HG02623 (cell line): ENCODE data around the gene CASP5.
"Not testable (repeated sequence)": the region's sequence is repeated elsewhere in the genome, so short reads cannot be mapped to it uniquely, and the experiment has no call there.

Source experiments
- ATAC-seq: cut with Tn5 transposase; IDR thresholded peaks from one replicate; pipeline ENCODE4 v1.9.1; 2021; ENCODE audit warnings: moderate library complexity; ENCODE audit not compliant: unreplicated experiment

The CASP5 gene

GRCh38 chr11:105034388-105034787 lies 11.4 kb upstream of the CASP5 start:
- not testable (repeated sequence) for ATAC-seq

DNA sequence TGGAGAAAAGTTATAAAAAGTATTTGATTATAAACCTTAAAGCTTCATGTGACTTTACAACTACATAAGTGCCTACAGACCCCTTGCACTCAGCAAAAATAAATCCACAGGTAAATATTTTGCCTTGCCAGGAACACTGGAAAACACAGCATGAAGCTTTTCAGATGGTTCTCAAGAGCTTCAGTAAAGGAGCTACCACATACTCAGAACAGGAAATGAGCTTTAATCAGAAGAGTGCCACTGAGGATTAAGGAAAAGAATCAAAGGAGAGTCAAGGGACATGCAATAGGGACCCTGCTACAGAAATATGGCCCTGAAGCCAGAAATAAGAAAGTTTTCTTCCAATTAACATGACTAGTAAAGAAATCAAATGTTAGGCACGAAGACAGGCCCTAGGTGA lies 10.8 kb upstream of the CASP5 start:
- ATAC-seq, result no peak

DNA sequence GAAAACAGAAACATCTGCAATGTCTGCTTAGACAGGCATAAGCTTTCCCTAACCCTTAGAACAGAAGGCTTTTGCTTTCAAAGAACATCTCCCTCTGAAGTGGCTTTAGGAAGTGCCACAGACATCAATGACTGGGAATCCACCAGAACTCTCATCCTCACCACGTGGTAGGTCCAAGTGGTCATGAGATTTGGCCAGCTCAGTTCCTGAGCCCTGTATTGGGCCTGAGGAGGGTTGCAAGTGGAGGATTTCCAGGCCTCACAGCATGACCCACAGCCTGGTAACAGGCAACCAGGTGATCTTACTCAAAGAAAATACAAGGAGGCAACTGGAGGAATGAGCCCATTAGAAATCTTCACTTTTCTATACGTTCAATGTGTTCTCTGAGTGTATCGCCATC lies 10.4 kb upstream of the CASP5 start:
- no peak for ATAC-seq

DNA sequence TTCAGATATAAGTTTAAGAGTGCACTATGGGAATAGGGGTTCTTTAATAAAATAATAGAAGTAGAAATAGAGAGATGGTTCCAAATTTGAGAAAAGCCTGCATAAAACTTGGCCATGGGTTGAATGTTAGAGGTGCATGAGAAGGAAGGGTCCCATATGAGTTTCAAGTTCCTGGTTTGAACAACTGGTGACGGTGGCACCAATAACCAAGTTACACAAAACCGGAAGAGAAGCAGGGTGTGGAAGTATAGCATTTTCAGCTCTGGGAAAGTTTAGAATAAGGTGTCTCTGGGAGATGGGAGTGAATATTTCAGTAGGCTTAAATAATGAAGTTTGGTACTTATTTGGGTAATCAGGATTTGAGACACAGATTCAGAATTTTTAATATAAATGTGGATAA lies 9.5 kb upstream of the CASP5 start:
- no peak for ATAC-seq

DNA sequence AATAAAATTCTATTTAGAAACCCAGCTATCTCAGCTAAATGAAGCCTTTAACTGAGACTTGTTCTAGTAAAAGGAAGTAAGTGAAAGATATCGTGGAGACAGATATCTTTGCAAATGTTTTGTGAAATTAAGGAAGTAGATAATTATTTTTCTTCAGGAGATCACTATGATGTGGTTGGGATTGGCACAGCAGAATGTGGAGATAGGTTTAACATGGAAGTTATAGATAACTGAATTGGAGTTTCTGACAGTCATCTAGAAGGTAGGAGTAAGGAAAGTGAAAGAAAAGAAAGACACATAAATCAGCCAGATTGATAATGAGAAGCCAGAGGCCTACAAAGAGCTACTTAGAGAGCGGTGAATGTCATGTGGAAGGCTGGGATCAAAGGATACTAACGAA lies 4.7 kb upstream of the CASP5 start:
- ATAC-seq, result no peak

GRCh38 chr11:105024394-105024793 lies 1.4 kb upstream of the CASP5 start:
- ATAC-seq, result no peak

DNA sequence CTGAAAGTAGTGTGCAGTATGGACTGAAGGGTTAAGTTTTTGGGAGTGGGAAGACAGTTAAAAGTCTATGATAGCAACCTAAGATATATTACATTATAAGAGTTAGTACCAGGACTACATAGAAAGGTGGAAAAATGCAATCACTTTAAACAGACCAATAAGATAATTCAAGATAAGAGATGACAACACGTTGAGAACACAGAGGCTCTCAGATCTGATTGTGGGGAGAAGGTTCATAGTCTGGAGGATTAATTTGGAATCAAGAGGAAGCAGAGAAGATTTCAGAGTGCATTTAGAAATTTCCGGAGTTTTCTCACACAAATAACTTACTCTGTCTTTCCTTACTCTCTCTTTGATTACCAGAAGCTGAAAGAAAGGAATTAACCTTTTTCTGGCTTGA lies 441 bp downstream of the CASP5 start:
- no peak for ATAC-seq

DNA sequence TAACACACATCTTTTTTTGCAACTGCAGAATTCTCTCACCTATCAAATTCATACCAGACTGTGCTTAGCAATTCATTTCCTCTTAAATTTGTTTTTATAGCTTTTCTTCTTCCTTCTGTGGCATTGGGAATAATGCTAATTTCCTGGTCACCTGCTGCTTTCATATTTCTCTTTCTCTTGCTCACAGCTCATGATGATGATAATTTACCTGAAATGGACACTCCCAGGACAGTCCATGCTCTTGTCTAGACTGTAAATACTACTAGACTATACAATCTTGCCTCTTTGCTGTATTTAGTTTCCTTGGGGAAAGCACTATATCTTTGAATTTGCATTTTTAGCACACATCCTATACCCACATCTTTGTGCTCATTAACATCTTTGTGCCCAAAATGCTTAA lies 15.5 kb downstream of the CASP5 start:
- no peak for ATAC-seq

DNA sequence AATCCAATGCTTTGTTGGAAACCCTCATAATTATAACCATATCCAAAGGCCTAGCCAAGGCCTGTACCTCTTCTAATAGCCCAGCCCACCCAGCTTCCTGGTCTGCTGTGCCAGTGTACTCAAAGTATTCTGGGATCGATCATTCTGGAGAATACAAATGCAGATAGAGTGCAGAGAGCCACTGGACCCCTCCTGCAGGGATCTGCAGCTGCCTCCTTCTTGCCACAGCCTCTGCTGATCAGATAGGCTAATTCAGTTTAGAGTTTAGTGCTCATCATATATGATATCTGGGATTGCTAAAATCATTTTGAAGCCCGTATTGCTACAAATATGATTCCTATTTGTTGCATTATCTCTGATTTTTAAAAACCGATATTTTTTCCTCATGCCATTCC lies 17.5 kb downstream of the CASP5 start:
- no peak for ATAC-seq

- ATAC-seq, result no peak
These were observed 18.9 kb downstream of the CASP5 start for GRCh38 chr11:105004021-105004420.

- ATAC-seq, result no peak
These were observed 19.8 kb downstream of the CASP5 start for GRCh38 chr11:105003151-105003550.

- peak; percentile 86 for ATAC-seq
These were observed 22.2 kb downstream of the CASP5 start for GRCh38 chr11:105000797-105001196.

GRCh38 chr11:105000167-105000566 lies 22.8 kb downstream of the CASP5 start:
- no peak for ATAC-seq

DNA sequence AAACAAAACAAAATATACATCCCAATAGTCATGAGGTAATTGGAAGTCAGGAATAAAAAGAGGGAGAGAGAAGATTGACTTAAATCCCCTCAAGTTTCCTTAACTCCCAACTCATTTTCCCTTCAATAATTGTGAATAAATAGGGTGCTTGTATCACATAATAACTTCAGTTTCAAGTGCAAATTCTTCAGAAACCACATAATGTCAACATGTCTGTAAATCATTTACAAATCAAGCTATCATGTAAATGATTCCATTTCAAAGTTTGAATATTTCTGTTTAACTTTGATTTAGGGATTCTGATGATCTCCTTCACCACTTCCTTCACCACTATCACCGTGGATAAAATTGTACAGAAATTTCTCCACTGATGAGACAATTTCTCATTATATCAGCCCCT lies 23.2 kb downstream of the CASP5 start:
- no peak for ATAC-seq

GRCh38 chr11:104997288-104997687 lies 25.7 kb downstream of the CASP5 start:
- no peak for ATAC-seq

GRCh38 chr11:104995001-104995408 lies 28.0 kb downstream of the CASP5 start:
- no peak for ATAC-seq

- no peak for ATAC-seq
These were observed 30.2 kb downstream of the CASP5 start for GRCh38 chr11:104992781-104993180.

DNA sequence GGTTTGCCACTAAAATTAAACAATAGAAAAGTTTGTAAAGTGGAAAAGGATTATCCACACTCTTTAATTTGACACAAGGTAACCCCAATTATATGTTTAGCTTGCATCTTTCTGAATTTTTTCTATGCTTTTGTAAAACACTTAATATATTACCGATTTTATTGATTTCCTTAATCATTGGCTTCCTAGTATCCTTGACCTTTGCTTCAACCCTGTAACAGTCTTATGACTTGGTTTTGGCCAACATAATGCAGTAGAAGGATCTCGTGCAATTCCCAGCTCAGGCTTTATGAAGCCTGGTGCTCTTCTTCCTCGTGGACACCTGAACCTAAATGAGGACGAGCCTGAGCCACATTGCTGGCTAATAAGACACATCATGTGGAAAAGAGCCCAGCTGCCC lies 31.0 kb downstream of the CASP5 start:
- ATAC-seq, result no peak

GRCh38 chr11:104984808-104985207 lies 38.2 kb downstream of the CASP5 start:
- ATAC-seq, result no peak

DNA sequence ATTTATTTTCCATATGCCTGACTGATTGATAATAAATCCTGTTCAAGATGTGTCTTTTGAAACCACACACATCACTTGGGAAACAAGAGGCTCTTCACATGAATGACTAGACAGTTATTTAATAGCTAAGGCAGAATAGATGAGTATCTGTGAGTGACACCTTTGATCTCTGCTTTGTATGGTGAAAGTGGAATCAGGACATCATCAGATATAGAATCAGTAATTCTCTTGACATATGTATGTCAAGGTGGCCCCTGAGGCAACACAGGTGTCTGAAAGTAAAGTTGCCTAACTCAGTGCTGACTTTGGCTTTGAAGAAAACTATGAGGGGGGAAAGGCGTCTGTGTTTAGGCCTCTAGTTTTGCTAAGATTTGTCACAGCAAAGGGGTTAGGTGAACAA lies 43.1 kb downstream of the CASP5 start:
- ATAC-seq, result no peak

DNA sequence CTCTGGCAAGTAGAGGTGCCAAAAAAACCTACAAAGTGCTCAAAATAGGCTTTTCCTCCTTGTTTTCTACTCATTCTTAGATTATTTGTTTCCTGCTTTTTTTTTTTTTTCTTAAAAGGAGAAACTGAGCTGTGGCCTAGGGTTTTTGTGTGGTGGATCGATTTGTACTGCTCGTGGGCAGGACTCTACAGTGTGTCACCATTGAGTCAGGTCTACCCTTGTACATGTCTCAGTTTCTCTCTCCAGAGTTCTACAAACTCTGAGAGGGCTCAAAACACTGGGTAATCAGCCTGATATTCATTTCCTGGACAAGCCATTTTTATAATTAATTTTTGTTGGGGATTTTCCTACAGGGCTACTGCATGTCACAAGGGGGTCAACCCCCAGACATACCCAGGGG lies 49.4 kb downstream of the CASP5 start:
- no peak for ATAC-seq

GRCh38 chr11:104972924-104973323 lies 50.0 kb downstream of the CASP5 start:
- not testable (repeated sequence) for ATAC-seq

- no peak for ATAC-seq
These were observed 52.2 kb downstream of the CASP5 start for GRCh38 chr11:104970756-104971155.
